Osteoblast (primary cell): Measurements from ENCODE around the gene BLVRB. TPM values are rescaled to one million over a fixed set of nuclear protein-coding genes. Genes with fewer than 3 reads are reported as not detected.
"Not testable (repeated sequence)": the region's sequence is repeated elsewhere in the genome, so short reads cannot be mapped to it uniquely, and the experiment has no call there.

ENCODE experiments used
- DNase-seq: peaks from one replicate; pipeline ENCODE4 v3.0.0; 2011; ENCODE audit warnings: low spot score, mixed read lengths; ENCODE audit not compliant: insufficient read length; ENCODE audit errors: missing footprints
- H2AFZ ChIP-seq: 2 replicates; pipeline ENCODE4 v1.6.0; 2011; ENCODE audit warnings: mild to moderate bottlenecking, low read length
- H3K27ac ChIP-seq: 2 replicates; pipeline ENCODE4 v1.5.1; 2011; ENCODE audit warnings: mild to moderate bottlenecking, low read depth, low read length, moderate library complexity
- H3K27me3 ChIP-seq: 2 replicates; pipeline ENCODE4 v1.6.0; 2012; ENCODE audit warnings: mild to moderate bottlenecking, control low read depth, inconsistent platforms, low read length, moderate library complexity; ENCODE audit not compliant: insufficient read depth
- H3K36me3 ChIP-seq: 2 replicates; pipeline ENCODE4 v1.5.1; 2011; ENCODE audit warnings: mild to moderate bottlenecking, low read length, control low read depth, moderate library complexity; ENCODE audit not compliant: insufficient read depth
- H3K4me1 ChIP-seq: 2 replicates; pipeline ENCODE4 v1.5.1; 2011; ENCODE audit warnings: mild to moderate bottlenecking, low read length, control low read depth, moderate library complexity; ENCODE audit not compliant: insufficient read depth
- H3K4me2 ChIP-seq: 2 replicates; pipeline ENCODE4 v1.6.0; 2011; ENCODE audit warnings: mild to moderate bottlenecking, low read length; ENCODE audit not compliant: insufficient read depth
- H3K4me3 ChIP-seq: fragments of 200-600 bp; sonication (generic); 3 replicates; pipeline ENCODE4 v1.5.1; 2012; ENCODE audit warnings: mild to moderate bottlenecking, low read length, inconsistent platforms; ENCODE audit not compliant: insufficient read depth
- H3K79me2 ChIP-seq: 2 replicates; pipeline ENCODE4 v1.6.0; 2012; ENCODE audit warnings: mild to moderate bottlenecking, low read length, control low read depth, inconsistent platforms; ENCODE audit not compliant: insufficient read depth
- H3K9me3 ChIP-seq: 2 replicates; pipeline ENCODE4 v1.5.1; 2011; ENCODE audit warnings: low read depth, low read length, control low read depth
- H4K20me1 ChIP-seq: 2 replicates; pipeline ENCODE4 v1.6.0; 2012; ENCODE audit warnings: mild to moderate bottlenecking, low read length, control low read depth; ENCODE audit not compliant: insufficient read depth
- CTCF ChIP-seq: IDR thresholded peaks from 2 replicates; pipeline ENCODE4 v1.5.1; 2011; ENCODE audit warnings: mild to moderate bottlenecking, low read depth, low read length, moderate library complexity; ENCODE audit errors: extremely low read depth
- total RNA-seq: library from RNA; depleted of rRNA; stranded (reverse); fragments of >200 nt; gene quantifications from 2 replicates; pipeline ENCODE4 v1.2.3, GENCODE V29; 2012

The BLVRB gene
- total RNA-seq, 1 donor = 82.2 TPM

- TF ChIP-seq CTCF = no peak
- H3K36me3 ChIP-seq = no peaks in the 10 kb centered on the region
- no peaks in the 10 kb centered on the region for H4K20me1 ChIP-seq
- no peaks in the 10 kb centered on the region for H3K9me3 ChIP-seq
- no peaks in the 10 kb centered on the region for H3K4me1 ChIP-seq
- DNase-seq = no peak
- H3K4me2 ChIP-seq = no peak overlapping the region
- H3K27ac ChIP-seq = no peak overlapping the region
- no peak overlapping the region for H3K4me3 ChIP-seq
- peaks cover 5% of the 10 kb centered on the region for H3K27me3 ChIP-seq
- no peaks in the 10 kb centered on the region for H3K79me2 ChIP-seq
- no peak overlapping the region for H2AFZ ChIP-seq
Measured at GRCh38 chr19:40489882-40490230, 24.3 kb upstream of the BLVRB start.

GRCh38 chr19:40486017-40486416, 20.5 kb upstream of the BLVRB start:
- H3K4me2 ChIP-seq = no peak overlapping the region
- no peak for TF ChIP-seq CTCF
- H3K4me1 ChIP-seq = no peaks in the 10 kb centered on the region
- H2AFZ ChIP-seq = no peak overlapping the region
- no peak overlapping the region for H3K4me3 ChIP-seq
- no peaks in the 10 kb centered on the region for H3K9me3 ChIP-seq
- H3K36me3 ChIP-seq = no peaks in the 10 kb centered on the region
- H3K79me2 ChIP-seq = no peaks in the 10 kb centered on the region
- no peaks in the 10 kb centered on the region for H4K20me1 ChIP-seq
- no peaks in the 10 kb centered on the region for H3K27me3 ChIP-seq
- no peak overlapping the region for H3K27ac ChIP-seq
- DNase-seq = no peak

- not testable (repeated sequence) for H2AFZ ChIP-seq, H4K20me1 ChIP-seq, H3K4me1 ChIP-seq, H3K4me3 ChIP-seq, H3K79me2 ChIP-seq, H3K9me3 ChIP-seq, H3K36me3 ChIP-seq, H3K4me2 ChIP-seq, H3K27ac ChIP-seq, H3K27me3 ChIP-seq, DNase-seq
Measured at GRCh38 chr19:40475878-40476644, 10.5 kb upstream of the BLVRB start.

DNA sequence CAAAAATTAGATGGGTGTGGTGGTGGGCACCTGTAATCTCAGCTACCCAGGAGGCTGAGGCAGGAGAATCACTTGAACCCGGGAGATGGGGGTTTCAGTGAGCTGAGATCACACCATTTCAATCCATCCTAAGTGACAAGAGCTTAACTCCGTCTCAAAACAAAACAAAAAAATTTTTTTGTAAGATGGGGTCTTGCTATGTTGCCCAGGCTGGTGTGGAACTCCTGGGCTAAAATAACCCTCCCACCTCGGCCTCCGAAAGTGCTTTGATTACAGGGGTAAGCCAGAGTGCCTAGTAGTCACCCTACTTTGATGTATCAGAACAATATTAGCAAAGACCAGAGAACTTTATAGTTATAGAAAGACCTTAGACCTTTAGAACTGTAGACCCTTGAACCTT, 9.2 kb upstream of the BLVRB start:
- no peak overlapping the region for H2AFZ ChIP-seq
- H4K20me1 ChIP-seq = no peaks in the 10 kb centered on the region
- H3K79me2 ChIP-seq = no peaks in the 10 kb centered on the region
- H3K4me3 ChIP-seq = no peak overlapping the region
- H3K4me1 ChIP-seq = no peaks in the 10 kb centered on the region
- no peak overlapping the region for H3K4me2 ChIP-seq
- H3K27me3 ChIP-seq = no peaks in the 10 kb centered on the region
- no peak for TF ChIP-seq CTCF
- H3K27ac ChIP-seq = no peak overlapping the region
- H3K36me3 ChIP-seq = no peaks in the 10 kb centered on the region
- no peaks in the 10 kb centered on the region for H3K9me3 ChIP-seq
- DNase-seq = no peak
